IMR-90 (cell line): ENCODE measurements around the gene IGFBP7. TPM values are rescaled to one million over a fixed set of nuclear protein-coding genes. Genes with fewer than 3 reads are reported as not detected.
A peak's percentile ranks its signal among the peaks of the same experiment; 100 is the strongest.

Experiments used
- ATAC-seq: fragments of 200-7000 bp; cut with Tn5 transposase; 2 replicates; pipeline ENCODE4 v1.9.1; 2020; ENCODE audit warnings: low read depth, mild to moderate bottlenecking, moderate library complexity
- BruUV-seq: library from RNA; stranded (reverse); fragments of 400-500 nt; replicated peaks from 2 replicates; lab custom pipeline; 2021; lab: Mats Ljungman, UMichigan
- CTCF ChIA-PET: fragments of 300-600 bp; formaldehyde crosslinking; extraction: SDS; loops from one replicate; lab custom pipeline; 2021; ENCODE audit warnings: antibody characterized with exemption; lab: Yijun Ruan, JAX
- POLR2A ChIA-PET: fragments of 300-600 bp; sonication (Branson Sonifier 250); formaldehyde crosslinking; loops from one replicate; lab custom pipeline; 2022; ENCODE audit warnings: antibody characterized with exemption; ENCODE audit not compliant: unreplicated experiment; lab: Charles Lee
- DNase-seq: peaks from one replicate; pipeline ENCODE4 v3.0.0; 2013
- H2AFZ ChIP-seq: replicated peaks from 2 replicates; pipeline ENCODE3; 2013; ENCODE audit warnings: low read length, mild to moderate bottlenecking; ENCODE audit not compliant: poor library complexity
- H2AK5ac ChIP-seq: 2 replicates; pipeline ENCODE4 v1.6.1; 2013; ENCODE audit warnings: low read depth, low read length, inconsistent platforms
- H2AK9ac ChIP-seq: replicated peaks from 2 replicates; pipeline ENCODE3; 2013; ENCODE audit warnings: mild to moderate bottlenecking, low read depth, low read length, moderate library complexity; ENCODE audit not compliant: poor library complexity
- H2BK120ac ChIP-seq: 2 replicates; pipeline ENCODE4 v1.6.1; 2013; ENCODE audit warnings: low read depth, low read length, inconsistent platforms
- H2BK15ac ChIP-seq: 3 replicates; pipeline ENCODE4 v1.6.1; 2013; ENCODE audit warnings: low read depth, low read length, inconsistent platforms
- H2BK20ac ChIP-seq: 2 replicates; pipeline ENCODE4 v1.6.1; 2013; ENCODE audit warnings: low read depth, mild to moderate bottlenecking, inconsistent platforms, low read length, moderate library complexity
- H2BK5ac ChIP-seq: 2 replicates; pipeline ENCODE4 v1.6.1; 2013; ENCODE audit warnings: mild to moderate bottlenecking, low read depth, low read length, inconsistent platforms; ENCODE audit not compliant: poor library complexity, severe bottlenecking
- H3K14ac ChIP-seq: replicated peaks from 2 replicates; pipeline ENCODE4 v1.6.1; 2013; ENCODE audit warnings: low read depth, low read length, inconsistent platforms
- H3K18ac ChIP-seq: 2 replicates; pipeline ENCODE4 v1.6.1; 2013; ENCODE audit warnings: low read depth, low read length, control low read depth
- H3K23ac ChIP-seq: 2 replicates; pipeline ENCODE4 v1.6.1; 2013; ENCODE audit warnings: low read depth, low read length, inconsistent platforms
- H3K27ac ChIP-seq: 2 replicates; pipeline ENCODE4 v1.5.1; 2013; ENCODE audit warnings: mild to moderate bottlenecking, control low read depth, low read length; ENCODE audit not compliant: insufficient read depth
- H3K27me3 ChIP-seq: 2 replicates; pipeline ENCODE4 v1.6.1; 2013; ENCODE audit warnings: low read length; ENCODE audit not compliant: control insufficient read depth, insufficient read depth
- H3K36me3 ChIP-seq: 2 replicates; pipeline ENCODE4 v1.6.1; 2013; ENCODE audit warnings: low read length, mixed read lengths; ENCODE audit not compliant: control insufficient read depth, insufficient read depth
- H3K4ac ChIP-seq: 2 replicates; pipeline ENCODE4 v1.6.1; 2013; ENCODE audit warnings: low read depth, low read length, inconsistent platforms
- H3K4me1 ChIP-seq: 2 replicates; pipeline ENCODE4 v1.6.1; 2013; ENCODE audit warnings: low read length, mixed read lengths; ENCODE audit not compliant: control insufficient read depth, insufficient read depth
- H3K4me2 ChIP-seq: 2 replicates; pipeline ENCODE4 v1.6.1; 2013; ENCODE audit warnings: low read depth, mild to moderate bottlenecking, control low read depth, low read length, moderate library complexity
- H3K4me3 ChIP-seq: 2 replicates; pipeline ENCODE4 v1.5.1; 2013; ENCODE audit warnings: low read depth, mild to moderate bottlenecking, control low read depth, low read length, moderate library complexity; ENCODE audit not compliant: insufficient read depth
- H3K56ac ChIP-seq: 2 replicates; pipeline ENCODE4 v1.6.1; 2013; ENCODE audit warnings: low read length, inconsistent platforms; ENCODE audit not compliant: insufficient read depth; ENCODE audit errors: extremely low read depth
- H3K79me1 ChIP-seq, 2 experiments: 2 replicates each; pipeline ENCODE4 v1.6.1; 2013; ENCODE audit warnings: low read length in 2 of 2, inconsistent platforms in 1 of 2, low read depth in 1 of 2
- H3K9ac ChIP-seq: 2 replicates; pipeline ENCODE4 v1.6.1; 2013; ENCODE audit warnings: low read depth, low read length, control low read depth
- H3K9me1 ChIP-seq: 2 replicates; pipeline ENCODE4 v1.6.1; 2013; ENCODE audit warnings: low read length, inconsistent platforms; ENCODE audit not compliant: insufficient read depth
- H3K9me3 ChIP-seq: 2 replicates; pipeline ENCODE4 v1.6.1; 2013; ENCODE audit warnings: low read length; ENCODE audit not compliant: control insufficient read depth, insufficient read depth
- H4K20me1 ChIP-seq: 2 replicates; pipeline ENCODE4 v1.6.1; 2013; ENCODE audit warnings: low read length, inconsistent platforms; ENCODE audit not compliant: insufficient read depth
- H4K5ac ChIP-seq: 2 replicates; pipeline ENCODE4 v1.6.1; 2013; ENCODE audit warnings: mild to moderate bottlenecking, low read depth, low read length, control low read depth
- H4K8ac ChIP-seq, 2 experiments: 2 replicates each; pipeline ENCODE4 v1.6.1; 2013; ENCODE audit warnings: low read depth in 2 of 2, low read length in 2 of 2, control low read depth in 1 of 2, inconsistent platforms in 1 of 2
- H4K91ac ChIP-seq: 2 replicates; pipeline ENCODE4 v1.6.1; 2013; ENCODE audit warnings: low read depth, low read length, inconsistent platforms; ENCODE audit not compliant: insufficient read depth
- BHLHE40 ChIP-seq: fragments of 150-350 bp; IDR thresholded peaks from 2 replicates; pipeline ENCODE4 v1.6.1; 2016; ENCODE audit warnings: mild to moderate bottlenecking, low read depth, low read length
- CEBPB ChIP-seq: IDR thresholded peaks from 2 replicates; pipeline ENCODE4 v1.6.1; 2012; ENCODE audit warnings: low read depth, low read length, improper control_type of control experiment
- CHD1 ChIP-seq: IDR thresholded peaks from 2 replicates; pipeline ENCODE4 v1.6.1; 2012; ENCODE audit warnings: low read depth, low read length, improper control_type of control experiment
- CTCF ChIP-seq: conservative IDR thresholded peaks from 2 replicates; pipeline ENCODE4 v1.5.1; 2012; ENCODE audit warnings: mild to moderate bottlenecking, low read depth, low read length, improper control_type of control experiment
- ELK1 ChIP-seq: fragments of 150-350 bp; IDR thresholded peaks from 2 replicates; pipeline ENCODE4 v1.6.1; 2016; ENCODE audit warnings: low read depth, mild to moderate bottlenecking, low read length, moderate library complexity, borderline replicate concordance
- FOS ChIP-seq: fragments of 150-350 bp; IDR thresholded peaks from 2 replicates; pipeline ENCODE4 v1.6.1; 2016; ENCODE audit warnings: low read depth, low read length
- MAFK ChIP-seq: IDR thresholded peaks from 2 replicates; pipeline ENCODE4 v1.6.1; 2012; ENCODE audit warnings: low read depth, low read length, improper control_type of control experiment
- MAZ ChIP-seq: IDR thresholded peaks from 2 replicates; pipeline ENCODE4 v1.6.1; 2012; ENCODE audit warnings: low read depth, mild to moderate bottlenecking, low read length, improper control_type of control experiment, moderate library complexity, borderline replicate concordance
- MXI1 ChIP-seq: IDR thresholded peaks from 2 replicates; pipeline ENCODE4 v1.6.1; 2012; ENCODE audit warnings: low read depth, mild to moderate bottlenecking, low read length, moderate library complexity, borderline replicate concordance
- NFE2L2 ChIP-seq: fragments of 150-350 bp; IDR thresholded peaks from 2 replicates; pipeline ENCODE4 v1.6.1; 2016; ENCODE audit warnings: low read depth, mild to moderate bottlenecking, low read length
- POLR2A ChIP-seq: IDR thresholded peaks from 2 replicates; pipeline ENCODE4 v1.6.1; 2012; ENCODE audit warnings: mild to moderate bottlenecking, low read depth, low read length
- RAD21 ChIP-seq: IDR thresholded peaks from 2 replicates; pipeline ENCODE4 v1.6.1; 2012; ENCODE audit warnings: low read length, improper control_type of control experiment
- RCOR1 ChIP-seq: IDR thresholded peaks from 2 replicates; pipeline ENCODE4 v1.6.1; 2012; ENCODE audit warnings: mild to moderate bottlenecking, low read length, improper control_type of control experiment; ENCODE audit not compliant: insufficient replicate concordance
- RFX5 ChIP-seq: IDR thresholded peaks from 2 replicates; pipeline ENCODE4 v1.8.0; 2012; ENCODE audit warnings: low read depth, mild to moderate bottlenecking, low read length, moderate library complexity
- SMC3 ChIP-seq: fragments of 150-350 bp; IDR thresholded peaks from 2 replicates; pipeline ENCODE4 v1.6.1; 2016; ENCODE audit warnings: low read depth, mild to moderate bottlenecking, antibody characterized with exemption, low read length, moderate library complexity
- USF2 ChIP-seq: fragments of 150-350 bp; IDR thresholded peaks from 2 replicates; pipeline ENCODE4 v1.6.1; 2017; ENCODE audit warnings: mild to moderate bottlenecking, antibody characterized with exemption, low read length, low read depth
- WGBS, 2 experiments: methylation state at CpG; one replicate each; pipeline versions ENCODE4 v1.1.5 to v1.1.7; 2013; ENCODE audit warnings: missing lambda C conversion rate in 2 of 2; ENCODE audit not compliant: insufficient read length in 1 of 2; ENCODE audit errors: extremely low coverage in 2 of 2; 5-methylcytosine and 5-hydroxymethylcytosine counted together
- dilution Hi-C: fragments of 300-500 bp; cut with HindIII; formaldehyde crosslinking; loops from one replicate; pipeline ENCODE4 v1.14.3; 2018; ENCODE audit warnings: low sequenced_read_pairs; ENCODE audit not compliant: unreplicated experiment
- in situ Hi-C: fragments of 300-500 bp; cut with MboI; formaldehyde crosslinking; loops from 3 replicates; pipeline ENCODE4 v1.14.3; 2019; ENCODE audit warnings: low sequenced_read_pairs, inconsistent platforms, mixed read lengths
- intact Hi-C: fragments of 100-400 bp; cut with micrococcal nuclease; formaldehyde crosslinking; loops from 2 replicates; pipeline ENCODE4 v1.10.0; 2022
- polyA plus RNA-seq, 3 experiments: library from polyadenylated mRNA; depleted of rRNA; stranded (reverse); fragments of >200 nt; gene quantifications; 2 replicates each; pipeline ENCODE4 v1.2.3, GENCODE V29; 2012; ENCODE audit warnings: low replicate concordance in 1 of 3
- total RNA-seq: library from RNA; depleted of rRNA; stranded (reverse); fragments of >200 nt; gene quantifications from 2 replicates; pipeline ENCODE4 v1.2.3, GENCODE V29; 2012

IGFBP7 gene
- total and polyA plus RNA-seq, 2 of the 4 experiments (the other 2 are of a cell fraction) = 33.2 to 267 TPM

GRCh38 chr4:57099363-57099762 is 10.8 kb downstream of the IGFBP7 start:
- peaks cover 33% of the 10 kb centered on the region for H3K4me1 ChIP-seq
- in situ Hi-C loops (no loop called here), dilution Hi-C loops (no loop called here), intact Hi-C loops (no loop called here)
- peak overlapping the region; percentile 71; the same call in 1 of the 2 replicates for H3K4ac ChIP-seq
- H2AFZ ChIP-seq = no peak overlapping the region
- no peaks in the 10 kb centered on the region for H3K9me3 ChIP-seq
- H3K4me2 ChIP-seq = peak overlapping the region; percentile 29; the same call in 1 of the 2 replicates
- no peak overlapping the region; the same call in 1 of the 2 replicates for H3K14ac ChIP-seq
- DNase-seq = no peak
- peak overlapping the region; percentile 14 for H4K91ac ChIP-seq
- H3K27me3 ChIP-seq = no peaks in the 10 kb centered on the region
- H3K9me1 ChIP-seq = peaks cover 22% of the 10 kb centered on the region
- H4K20me1 ChIP-seq = peaks cover 16% of the 10 kb centered on the region; the same call in 1 of the 2 replicates
- peak overlapping the region; percentile 13; the same call in 1 of the 2 replicates for H3K9ac ChIP-seq
- ChIA-PET CTCF (interaction anchor here (0.6 to 1.7 kb wide), 2 partner anchors 31 to 64 kb away, joined by 3 to 6 read pairs; no protein-coding TSS in a partner anchor), POLR2A (no interaction called here)
- peak overlapping the region; percentile 42; the same call in 1 of the 2 replicates for H2BK120ac ChIP-seq
- TF ChIP-seq RAD21 = no peak
- no peak for TF ChIP-seq SMC3
- TF ChIP-seq MAZ = no peak
- TF ChIP-seq CHD1 = no peak
- TF ChIP-seq CEBPB = no peak
- TF ChIP-seq MXI1 = no peak
- no peak for TF ChIP-seq FOS
- TF ChIP-seq USF2 = no peak
- no peak for TF ChIP-seq NFE2L2
- TF ChIP-seq BHLHE40 = no peak
- no peak for TF ChIP-seq ELK1
- TF ChIP-seq MAFK = no peak
- TF ChIP-seq RCOR1 = no peak
- TF ChIP-seq RFX5 = no peak
- no peak for TF ChIP-seq POLR2A
- TF ChIP-seq CTCF = no peak
- H2BK15ac ChIP-seq = peak overlapping the region; percentile 39; the same call in 1 of the 3 replicates
- H3K79me1 ChIP-seq = peaks cover 22 to 78% of the 10 kb centered on the region in 2 experiments
- peak overlapping the region; percentile 9; the same call in 1 of the 2 replicates for H2BK20ac ChIP-seq
- no peak overlapping the region for H3K56ac ChIP-seq
- no peak overlapping the region for H2AK9ac ChIP-seq
- no peak overlapping the region for H2AK5ac ChIP-seq
- peak overlapping the region; percentile 32 for H2BK5ac ChIP-seq
- H3K27ac ChIP-seq = peak overlapping the region; percentile 36; the same call in 1 of the 2 replicates
- no peak overlapping the region for H4K5ac ChIP-seq
- peak overlapping the region; percentile 62; the same call in 1 of the 2 replicates for H3K18ac ChIP-seq
- H3K4me3 ChIP-seq = no peak overlapping the region
- no CpG with 5 or more reads among the region's 2 CpGs for WGBS, 2 experiments
- BruUV-seq = no TSS peak
- no peaks in the 10 kb centered on the region; the same call in 1 of the 2 replicates for H3K36me3 ChIP-seq
- H4K8ac ChIP-seq = peak overlapping the region; percentile 28 to 42; a peak in 2 of 4 replicates
- H3K23ac ChIP-seq = no peak overlapping the region; the same call in 1 of the 2 replicates
- ATAC-seq = no peak
